WTC11 (cell line): ENCODE measurements around the gene FAT4. TPM values are rescaled to one million over a fixed set of nuclear protein-coding genes. Genes with fewer than 3 reads are reported as not detected.
A peak's percentile ranks its signal among the peaks of the same experiment; 100 is the strongest.

Source experiments
- ATF2 ChIP-seq: sonication (generic); formaldehyde crosslinking; IDR thresholded peaks from 2 replicates; pipeline ENCODE4 v1.8.1; 2022; ENCODE audit warnings: low read depth, missing genetic modification reagents, borderline replicate concordance
- CREM ChIP-seq: sonication (generic); formaldehyde crosslinking; IDR thresholded peaks from 2 replicates; pipeline ENCODE4 v1.8.1; 2022; ENCODE audit warnings: mild to moderate bottlenecking, missing genetic modification reagents, moderate library complexity
- ELF4 ChIP-seq: sonication (generic); formaldehyde crosslinking; IDR thresholded peaks from 2 replicates; pipeline ENCODE4 v1.8.1; 2022; ENCODE audit warnings: low read depth, mild to moderate bottlenecking, moderate library complexity, missing genetic modification reagents
- ESRRA ChIP-seq: sonication (generic); formaldehyde crosslinking; IDR thresholded peaks from 2 replicates; pipeline ENCODE4 v1.8.1; 2022; ENCODE audit warnings: mild to moderate bottlenecking, missing genetic modification reagents, borderline replicate concordance
- ETV6 ChIP-seq: sonication (generic); formaldehyde crosslinking; IDR thresholded peaks from 2 replicates; pipeline ENCODE4 v1.8.1; 2022; ENCODE audit warnings: mild to moderate bottlenecking, missing genetic modification reagents
- GTF2I ChIP-seq: fragments of 250-450 bp; sonication (Bioruptor Pico); conservative IDR thresholded peaks from 2 replicates; pipeline ENCODE4 v1.4.0; 2021; ENCODE audit warnings: mild to moderate bottlenecking
- HMGA2 ChIP-seq: fragments of 250-450 bp; sonication (Bioruptor Pico); IDR thresholded peaks from 2 replicates; pipeline ENCODE4 v1.4.0; 2021; ENCODE audit warnings: mild to moderate bottlenecking, moderate library complexity
- JAZF1 ChIP-seq: fragments of 250-450 bp; sonication (Bioruptor Pico); IDR thresholded peaks from 2 replicates; pipeline ENCODE4 v1.9.0; 2021; ENCODE audit warnings: moderate library complexity, mild to moderate bottlenecking, inconsistent platforms
- MXD4 ChIP-seq: fragments of 250-450 bp; sonication (Bioruptor Pico); IDR thresholded peaks from 2 replicates; pipeline ENCODE4 v1.8.0; 2021; ENCODE audit warnings: mild to moderate bottlenecking, moderate library complexity, borderline replicate concordance
- NR1H2 ChIP-seq: sonication (generic); formaldehyde crosslinking; IDR thresholded peaks from 2 replicates; pipeline ENCODE4 v1.9.0; 2021; ENCODE audit warnings: mild to moderate bottlenecking, moderate library complexity, missing genetic modification reagents
- NR2C2 ChIP-seq: sonication (generic); formaldehyde crosslinking; IDR thresholded peaks from 2 replicates; pipeline ENCODE4 v1.8.0; 2022; ENCODE audit warnings: mild to moderate bottlenecking, missing genetic modification reagents
- STAT6 ChIP-seq: sonication (generic); formaldehyde crosslinking; conservative IDR thresholded peaks from 2 replicates; pipeline ENCODE4 v1.8.1; 2023; ENCODE audit warnings: mild to moderate bottlenecking, low read depth, missing genetic modification reagents, moderate library complexity
- ZBTB21 ChIP-seq: sonication (generic); formaldehyde crosslinking; IDR thresholded peaks from 2 replicates; pipeline ENCODE4 v1.8.1; 2023; ENCODE audit warnings: mild to moderate bottlenecking, missing genetic modification reagents, borderline replicate concordance
- ZNF281 ChIP-seq: sonication (generic); formaldehyde crosslinking; IDR thresholded peaks from 2 replicates; pipeline ENCODE4 v1.8.0; 2023; ENCODE audit warnings: mild to moderate bottlenecking, missing genetic modification reagents
- ZNF671 ChIP-seq: fragments of 250-450 bp; sonication (Bioruptor Pico); IDR thresholded peaks from 2 replicates; pipeline ENCODE4 v1.8.0; 2021; ENCODE audit warnings: mild to moderate bottlenecking
- total RNA-seq: library from RNA; stranded (reverse); gene quantifications from 3 replicates; pipeline ENCODE4 v1.2.3, GENCODE V29; 2021
- TF ChIP-seq, protein P1 (sequence below): sonication (generic); formaldehyde crosslinking; IDR thresholded peaks from 2 replicates; pipeline ENCODE4 v1.8.0; 2022; ENCODE audit warnings: mild to moderate bottlenecking, missing genetic modification reagents
- TF ChIP-seq, protein P2 (sequence below): sonication (generic); formaldehyde crosslinking; IDR thresholded peaks from 2 replicates; pipeline ENCODE4 v1.8.0; 2022; ENCODE audit warnings: mild to moderate bottlenecking, missing genetic modification reagents
- TF ChIP-seq, protein P3 (sequence below): sonication (generic); formaldehyde crosslinking; IDR thresholded peaks from 2 replicates; pipeline ENCODE4 v1.8.1; 2022; ENCODE audit warnings: low read depth, mild to moderate bottlenecking, moderate library complexity, missing genetic modification reagents, borderline replicate concordance
- TF ChIP-seq, protein P4 (sequence below): sonication (generic); formaldehyde crosslinking; IDR thresholded peaks from 2 replicates; pipeline ENCODE4 v1.8.1; 2023; ENCODE audit warnings: mild to moderate bottlenecking, missing genetic modification reagents, moderate library complexity
- TF ChIP-seq, protein P5 (sequence below): sonication (generic); formaldehyde crosslinking; IDR thresholded peaks from 2 replicates; pipeline ENCODE4 v1.8.1; 2023; ENCODE audit warnings: mild to moderate bottlenecking, moderate library complexity, missing genetic modification reagents

FAT4 gene
- total RNA-seq, 1 experiment from 2014 or later: 10.5 TPM

GRCh38 chr4:125316791-125317524 is 2.2 kb downstream of the FAT4 start (continued):
- peak; percentile 3; the same call in 1 of the 2 replicates for TF ChIP-seq ZNF281 (CRISPR knock-in tag)
- no peak for TF ChIP-seq JAZF1 (CRISPR knock-in tag)
- TF ChIP-seq, protein P1, sequence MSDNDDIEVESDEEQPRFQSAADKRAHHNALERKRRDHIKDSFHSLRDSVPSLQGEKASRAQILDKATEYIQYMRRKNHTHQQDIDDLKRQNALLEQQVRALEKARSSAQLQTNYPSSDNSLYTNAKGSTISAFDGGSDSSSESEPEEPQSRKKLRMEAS (CRISPR knock-in tag): peak; percentile 82
- no peak for TF ChIP-seq ZNF671 (CRISPR knock-in tag)
- TF ChIP-seq, protein P2, sequence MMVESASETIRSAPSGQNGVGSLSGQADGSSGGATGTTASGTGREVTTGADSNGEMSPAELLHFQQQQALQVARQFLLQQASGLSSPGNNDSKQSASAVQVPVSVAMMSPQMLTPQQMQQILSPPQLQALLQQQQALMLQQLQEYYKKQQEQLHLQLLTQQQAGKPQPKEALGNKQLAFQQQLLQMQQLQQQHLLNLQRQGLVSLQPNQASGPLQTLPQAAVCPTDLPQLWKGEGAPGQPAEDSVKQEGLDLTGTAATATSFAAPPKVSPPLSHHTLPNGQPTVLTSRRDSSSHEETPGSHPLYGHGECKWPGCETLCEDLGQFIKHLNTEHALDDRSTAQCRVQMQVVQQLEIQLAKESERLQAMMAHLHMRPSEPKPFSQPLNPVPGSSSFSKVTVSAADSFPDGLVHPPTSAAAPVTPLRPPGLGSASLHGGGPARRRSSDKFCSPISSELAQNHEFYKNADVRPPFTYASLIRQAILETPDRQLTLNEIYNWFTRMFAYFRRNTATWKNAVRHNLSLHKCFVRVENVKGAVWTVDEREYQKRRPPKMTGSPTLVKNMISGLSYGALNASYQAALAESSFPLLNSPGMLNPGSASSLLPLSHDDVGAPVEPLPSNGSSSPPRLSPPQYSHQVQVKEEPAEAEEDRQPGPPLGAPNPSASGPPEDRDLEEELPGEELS (CRISPR knock-in tag): no peak; the same call in 1 of the 2 replicates
- no peak for TF ChIP-seq MXD4 (CRISPR knock-in tag)
- no peak for TF ChIP-seq NR1H2 (CRISPR knock-in tag)
- TF ChIP-seq ESRRA (CRISPR knock-in tag): 0 out of 2 replicates have a peak, but pooled peaks have one; percentile 30
- TF ChIP-seq, protein P3, sequence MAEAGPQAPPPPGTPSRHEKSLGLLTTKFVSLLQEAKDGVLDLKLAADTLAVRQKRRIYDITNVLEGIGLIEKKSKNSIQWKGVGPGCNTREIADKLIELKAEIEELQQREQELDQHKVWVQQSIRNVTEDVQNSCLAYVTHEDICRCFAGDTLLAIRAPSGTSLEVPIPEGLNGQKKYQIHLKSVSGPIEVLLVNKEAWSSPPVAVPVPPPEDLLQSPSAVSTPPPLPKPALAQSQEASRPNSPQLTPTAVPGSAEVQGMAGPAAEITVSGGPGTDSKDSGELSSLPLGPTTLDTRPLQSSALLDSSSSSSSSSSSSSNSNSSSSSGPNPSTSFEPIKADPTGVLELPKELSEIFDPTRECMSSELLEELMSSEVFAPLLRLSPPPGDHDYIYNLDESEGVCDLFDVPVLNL (CRISPR knock-in tag): no peak
- TF ChIP-seq STAT6 (CRISPR knock-in tag): no peak
- no peak for TF ChIP-seq HMGA2 (CRISPR knock-in tag)
- no peak for TF ChIP-seq ZBTB21 (CRISPR knock-in tag)
- TF ChIP-seq, protein P4, sequence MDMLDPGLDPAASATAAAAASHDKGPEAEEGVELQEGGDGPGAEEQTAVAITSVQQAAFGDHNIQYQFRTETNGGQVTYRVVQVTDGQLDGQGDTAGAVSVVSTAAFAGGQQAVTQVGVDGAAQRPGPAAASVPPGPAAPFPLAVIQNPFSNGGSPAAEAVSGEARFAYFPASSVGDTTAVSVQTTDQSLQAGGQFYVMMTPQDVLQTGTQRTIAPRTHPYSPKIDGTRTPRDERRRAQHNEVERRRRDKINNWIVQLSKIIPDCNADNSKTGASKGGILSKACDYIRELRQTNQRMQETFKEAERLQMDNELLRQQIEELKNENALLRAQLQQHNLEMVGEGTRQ: no peak
- 0 out of 2 replicates have a peak, but pooled peaks have one; percentile 35 for TF ChIP-seq NR2C2 (CRISPR knock-in tag)
- TF ChIP-seq ETV6 (CRISPR knock-in tag): 0 out of 2 replicates have a peak, but pooled peaks have one; percentile 50
- TF ChIP-seq ELF4 (CRISPR knock-in tag): no peak
- TF ChIP-seq, protein P5, sequence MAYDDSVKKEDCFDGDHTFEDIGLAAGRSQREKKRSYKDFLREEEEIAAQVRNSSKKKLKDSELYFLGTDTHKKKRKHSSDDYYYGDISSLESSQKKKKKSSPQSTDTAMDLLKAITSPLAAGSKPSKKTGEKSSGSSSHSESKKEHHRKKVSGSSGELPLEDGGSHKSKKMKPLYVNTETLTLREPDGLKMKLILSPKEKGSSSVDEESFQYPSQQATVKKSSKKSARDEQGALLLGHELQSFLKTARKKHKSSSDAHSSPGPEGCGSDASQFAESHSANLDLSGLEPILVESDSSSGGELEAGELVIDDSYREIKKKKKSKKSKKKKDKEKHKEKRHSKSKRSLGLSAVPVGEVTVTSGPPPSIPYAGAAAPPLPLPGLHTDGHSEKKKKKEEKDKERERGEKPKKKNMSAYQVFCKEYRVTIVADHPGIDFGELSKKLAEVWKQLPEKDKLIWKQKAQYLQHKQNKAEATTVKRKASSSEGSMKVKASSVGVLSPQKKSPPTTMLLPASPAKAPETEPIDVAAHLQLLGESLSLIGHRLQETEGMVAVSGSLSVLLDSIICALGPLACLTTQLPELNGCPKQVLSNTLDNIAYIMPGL (CRISPR knock-in tag): peak; percentile 60; the same call in 1 of the 2 replicates
- TF ChIP-seq GTF2I (CRISPR knock-in tag): no peak
- no peak for TF ChIP-seq ATF2
- TF ChIP-seq CREM (CRISPR knock-in tag): no peak
- TF ChIP-seq, all 79 proteins: peak for 9
